HEK293 (cell line): Measurements from ENCODE around the gene TSPEAR.
"Not testable (repeated sequence)": the region's sequence is repeated elsewhere in the genome, so short reads cannot be mapped to it uniquely, and the experiment has no call there.

ENCODE experiments used
- CTCF ChIP-seq: fragments of 450-650 bp; formaldehyde crosslinking; IDR thresholded peaks from 2 replicates; pipeline ENCODE4 v1.5.1; 2016; ENCODE audit warnings: missing biosample characterization, missing genetic modification characterization
- KLF1 ChIP-seq: fragments of 450-650 bp; formaldehyde crosslinking; IDR thresholded peaks from 2 replicates; pipeline ENCODE4 v1.5.1; 2016; ENCODE audit warnings: missing biosample characterization, missing genetic modification characterization
- MEIS1 ChIP-seq: sonication (generic); formaldehyde crosslinking; IDR thresholded peaks from 2 replicates; pipeline ENCODE4 v1.8.1; 2022; ENCODE audit warnings: missing genetic modification reagents, mild to moderate bottlenecking, borderline replicate concordance
- YY1 ChIP-seq: fragments of 450-650 bp; formaldehyde crosslinking; IDR thresholded peaks from 2 replicates; pipeline ENCODE4 v1.5.1; 2018; ENCODE audit warnings: missing biosample characterization, missing genetic modification characterization
- ZBTB7A ChIP-seq: fragments of 450-650 bp; formaldehyde crosslinking; IDR thresholded peaks from 2 replicates; pipeline ENCODE4 v1.5.1; 2016; ENCODE audit warnings: low read depth, missing biosample characterization, missing genetic modification characterization
- TF ChIP-seq, protein P1 (sequence below): fragments of 450-650 bp; formaldehyde crosslinking; IDR thresholded peaks from 2 replicates; pipeline ENCODE4 v1.5.1; 2017; ENCODE audit warnings: missing biosample characterization, missing genetic modification characterization
- TF ChIP-seq, protein P2 (sequence below): fragments of 450-650 bp; formaldehyde crosslinking; IDR thresholded peaks from 2 replicates; pipeline ENCODE4 v1.5.1; 2016; ENCODE audit warnings: missing biosample characterization, missing genetic modification characterization

- TF ChIP-seq YY1 (tag by site-specific recombination); MEIS1 (CRISPR knock-in tag); CTCF; KLF1 (tag by site-specific recombination); ZBTB7A (tag by site-specific recombination): not testable (repeated sequence)
- TF ChIP-seq, protein P1, sequence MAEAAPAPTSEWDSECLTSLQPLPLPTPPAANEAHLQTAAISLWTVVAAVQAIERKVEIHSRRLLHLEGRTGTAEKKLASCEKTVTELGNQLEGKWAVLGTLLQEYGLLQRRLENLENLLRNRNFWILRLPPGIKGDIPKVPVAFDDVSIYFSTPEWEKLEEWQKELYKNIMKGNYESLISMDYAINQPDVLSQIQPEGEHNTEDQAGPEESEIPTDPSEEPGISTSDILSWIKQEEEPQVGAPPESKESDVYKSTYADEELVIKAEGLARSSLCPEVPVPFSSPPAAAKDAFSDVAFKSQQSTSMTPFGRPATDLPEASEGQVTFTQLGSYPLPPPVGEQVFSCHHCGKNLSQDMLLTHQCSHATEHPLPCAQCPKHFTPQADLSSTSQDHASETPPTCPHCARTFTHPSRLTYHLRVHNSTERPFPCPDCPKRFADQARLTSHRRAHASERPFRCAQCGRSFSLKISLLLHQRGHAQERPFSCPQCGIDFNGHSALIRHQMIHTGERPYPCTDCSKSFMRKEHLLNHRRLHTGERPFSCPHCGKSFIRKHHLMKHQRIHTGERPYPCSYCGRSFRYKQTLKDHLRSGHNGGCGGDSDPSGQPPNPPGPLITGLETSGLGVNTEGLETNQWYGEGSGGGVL (tag by site-specific recombination) = not testable (repeated sequence)
- TF ChIP-seq, protein P2, sequence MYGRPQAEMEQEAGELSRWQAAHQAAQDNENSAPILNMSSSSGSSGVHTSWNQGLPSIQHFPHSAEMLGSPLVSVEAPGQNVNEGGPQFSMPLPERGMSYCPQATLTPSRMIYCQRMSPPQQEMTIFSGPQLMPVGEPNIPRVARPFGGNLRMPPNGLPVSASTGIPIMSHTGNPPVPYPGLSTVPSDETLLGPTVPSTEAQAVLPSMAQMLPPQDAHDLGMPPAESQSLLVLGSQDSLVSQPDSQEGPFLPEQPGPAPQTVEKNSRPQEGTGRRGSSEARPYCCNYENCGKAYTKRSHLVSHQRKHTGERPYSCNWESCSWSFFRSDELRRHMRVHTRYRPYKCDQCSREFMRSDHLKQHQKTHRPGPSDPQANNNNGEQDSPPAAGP (tag by site-specific recombination) = not testable (repeated sequence)
These were observed 26.3 kb downstream of the TSPEAR start for GRCh38 chr21:44685050-44685449.
